Activated naive CD8-positive, alpha-beta T cell treated with anti-CD3 and anti-CD28 coated beads, Interleukin-2, amount 10 ng/mL, durations not matched to agents 7 days and 5 days (primary cell): ENCODE measurements around the gene DLX6. TPM values are rescaled to one million over a fixed set of nuclear protein-coding genes. Genes with fewer than 3 reads are reported as not detected.

Source experiments
- ATAC-seq: fragments of 150-1000 bp; cut with Tn5 transposase; one replicate; pipeline ENCODE4 v1.10.0; 2021; ENCODE audit warnings: low read depth, moderate library complexity
- POLR2A ChIA-PET: fragments of 350-600 bp; sonication (Branson Sonifier 250); formaldehyde crosslinking; loops from one replicate; lab custom pipeline; 2021; ENCODE audit warnings: antibody characterized with exemption; lab: Charles Lee
- DNase-seq: peaks from one replicate; pipeline ENCODE4 v3.0.0; 2021
- H3K27ac Mint-ChIP-seq: one replicate; pipeline ENCODE4 v1.8.0; 2022; ENCODE audit warnings: mild to moderate bottlenecking, mixed read lengths
- H3K27me3 Mint-ChIP-seq: one replicate; pipeline ENCODE4 v1.8.0; 2022; ENCODE audit warnings: mild to moderate bottlenecking, moderate library complexity, mixed read lengths
- H3K36me3 Mint-ChIP-seq: one replicate; pipeline ENCODE4 v1.8.0; 2021; ENCODE audit warnings: mild to moderate bottlenecking, mixed read lengths
- H3K4me1 Mint-ChIP-seq: one replicate; pipeline ENCODE4 v1.8.0; 2021; ENCODE audit warnings: mixed read lengths
- H3K4me3 Mint-ChIP-seq: one replicate; pipeline ENCODE4 v1.8.0; 2022; ENCODE audit warnings: mild to moderate bottlenecking, moderate library complexity, mixed read lengths
- H3K9me3 Mint-ChIP-seq: one replicate; pipeline ENCODE4 v1.8.0; 2021; ENCODE audit warnings: mixed read lengths
- total RNA-seq, 2 experiments: library from RNA; stranded (reverse); gene quantifications; one replicate each; pipeline ENCODE4 v1.2.3, GENCODE V29; 2021

DLX6 gene
- total RNA-seq, 2 experiments from 2014 or later: not detected

- ATAC-seq: no peak
- peaks cover 4% of the 10 kb centered on the region for H3K36me3 Mint-ChIP-seq
- peaks cover 6% of the 10 kb centered on the region for H3K9me3 Mint-ChIP-seq
- H3K27ac Mint-ChIP-seq: no peak overlapping the region
- POLR2A ChIA-PET: interaction anchor here (0.8 kb wide), 1 partner anchor 10 kb away, joined by 3 read pairs; no protein-coding TSS in a partner anchor
- peaks cover 1% of the 10 kb centered on the region for H3K4me1 Mint-ChIP-seq
- DNase-seq: no peak
- H3K27me3 Mint-ChIP-seq: peaks cover 97% of the 10 kb centered on the region
- no peak overlapping the region for H3K4me3 Mint-ChIP-seq
Observed at GRCh38 chr7:96998744-96999143, 6.6 kb upstream of the DLX6 start.

DNA sequence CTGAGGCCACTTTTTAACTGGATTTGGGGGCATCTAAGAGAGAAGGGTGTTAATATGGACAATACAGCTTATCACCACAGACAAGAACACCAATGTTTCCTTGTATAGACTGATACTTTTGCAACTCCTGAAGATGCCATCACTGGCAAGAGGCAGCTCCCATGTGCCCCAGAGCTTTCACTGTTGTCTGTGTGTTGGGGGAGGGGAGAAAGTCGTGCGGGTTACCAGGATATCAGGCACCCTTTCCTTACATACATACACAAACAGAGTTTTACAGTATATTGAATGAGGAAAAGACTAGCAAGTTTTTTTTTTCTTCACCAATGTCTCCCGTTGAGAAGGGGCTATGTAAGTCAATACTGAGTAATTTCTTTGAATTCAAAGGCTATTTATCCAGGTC lies 4.1 kb upstream of the DLX6 start:
- Mint-ChIP-seq H3K27me3 (peaks cover 90% of the 10 kb centered on the region), H3K36me3 (peaks cover 4% of the 10 kb centered on the region), H3K9me3 (peaks cover 6% of the 10 kb centered on the region), H3K4me3 (no peak overlapping the region), H3K27ac (no peak overlapping the region), H3K4me1 (peaks cover 8% of the 10 kb centered on the region)
- DNase-seq: no peak
- POLR2A ChIA-PET: no interaction called here
- no peak for ATAC-seq

GRCh38 chr7:97001656-97002554 lies 3.4 kb upstream of the DLX6 start:
- Mint-ChIP-seq H3K4me3 (no peak overlapping the region), H3K27ac (no peak overlapping the region), H3K9me3 (peaks cover 3% of the 10 kb centered on the region), H3K27me3 (peaks cover 87% of the 10 kb centered on the region), H3K4me1 (peaks cover 9% of the 10 kb centered on the region), H3K36me3 (peaks cover 4% of the 10 kb centered on the region)
- POLR2A ChIA-PET: no interaction called here
- ATAC-seq (no peak), DNase-seq (no peak)

GRCh38 chr7:97002555-97003261 lies 2.6 kb upstream of the DLX6 start:
- peaks cover 4% of the 10 kb centered on the region for H3K36me3 Mint-ChIP-seq
- peaks cover 3% of the 10 kb centered on the region for H3K9me3 Mint-ChIP-seq
- no peak for ATAC-seq
- POLR2A ChIA-PET: no interaction called here
- H3K27ac Mint-ChIP-seq: peak overlapping the region; percentile 28
- peaks cover 9% of the 10 kb centered on the region for H3K4me1 Mint-ChIP-seq
- no peak overlapping the region for H3K4me3 Mint-ChIP-seq
- H3K27me3 Mint-ChIP-seq: peaks cover 87% of the 10 kb centered on the region
- DNase-seq: no peak

- H3K27ac Mint-ChIP-seq: peak overlapping the region; percentile 7
- ATAC-seq (no peak), DNase-seq (peak; percentile 29)
- H3K4me3 Mint-ChIP-seq: peak overlapping the region; percentile 19
- peaks cover 9% of the 10 kb centered on the region for H3K4me1 Mint-ChIP-seq
- H3K36me3 Mint-ChIP-seq: peaks cover 4% of the 10 kb centered on the region
- H3K27me3 Mint-ChIP-seq: peaks cover 87% of the 10 kb centered on the region
- POLR2A ChIA-PET: no interaction called here
- H3K9me3 Mint-ChIP-seq: peaks cover 3% of the 10 kb centered on the region
Observed at GRCh38 chr7:97003262-97004246, 1.8 kb upstream of the DLX6 start.

- ATAC-seq (no peak), DNase-seq (no peak)
- H3K27me3 Mint-ChIP-seq: peaks cover 86% of the 10 kb centered on the region
- peaks cover 3% of the 10 kb centered on the region for H3K9me3 Mint-ChIP-seq
- peak overlapping the region; percentile 34 for H3K27ac Mint-ChIP-seq
- POLR2A ChIA-PET: interaction anchor here (0.6 kb wide), 1 partner anchor 23 kb away, joined by 4 read pairs; no protein-coding TSS in a partner anchor
- H3K4me3 Mint-ChIP-seq: peak overlapping the region; percentile 54
- no peaks in the 10 kb centered on the region for H3K36me3 Mint-ChIP-seq
- H3K4me1 Mint-ChIP-seq: peaks cover 9% of the 10 kb centered on the region
Observed at GRCh38 chr7:97004247-97005182, 838 bp upstream of the DLX6 start.

- H3K4me1 Mint-ChIP-seq: peaks cover 9% of the 10 kb centered on the region
- H3K36me3 Mint-ChIP-seq: no peaks in the 10 kb centered on the region
- H3K27ac Mint-ChIP-seq: no peak overlapping the region
- H3K9me3 Mint-ChIP-seq: peaks cover 3% of the 10 kb centered on the region
- ATAC-seq: peak; percentile 70
- peak overlapping the region; percentile 75 for H3K4me3 Mint-ChIP-seq
- H3K27me3 Mint-ChIP-seq: peaks cover 85% of the 10 kb centered on the region
- peak; percentile 74 for DNase-seq
- POLR2A ChIA-PET: no interaction called here
Observed at GRCh38 chr7:97006055-97006815, 882 bp downstream of the DLX6 start.

- ATAC-seq (no peak), DNase-seq (peak; percentile 45)
- Mint-ChIP-seq H3K4me1 (peaks cover 8% of the 10 kb centered on the region), H3K27me3 (peaks cover 85% of the 10 kb centered on the region), H3K9me3 (peaks cover 3% of the 10 kb centered on the region), H3K4me3 (peak overlapping the region; percentile 75), H3K27ac (no peak overlapping the region), H3K36me3 (peaks cover 1% of the 10 kb centered on the region)
- POLR2A ChIA-PET: no interaction called here
Observed at GRCh38 chr7:97006816-97007582, 1.6 kb downstream of the DLX6 start.

GRCh38 chr7:97007583-97007861 lies 2.2 kb downstream of the DLX6 start:
- Mint-ChIP-seq H3K4me3 (no peak overlapping the region), H3K27me3 (peaks cover 84% of the 10 kb centered on the region), H3K4me1 (peaks cover 8% of the 10 kb centered on the region), H3K27ac (no peak overlapping the region), H3K9me3 (peaks cover 3% of the 10 kb centered on the region), H3K36me3 (peaks cover 1% of the 10 kb centered on the region)
- POLR2A ChIA-PET: no interaction called here
- DNase-seq (no peak), ATAC-seq (no peak)

GRCh38 chr7:97008275-97008917 lies 3.0 kb downstream of the DLX6 start:
- DNase-seq (no peak), ATAC-seq (no peak)
- Mint-ChIP-seq H3K36me3 (peaks cover 1% of the 10 kb centered on the region), H3K27me3 (peaks cover 84% of the 10 kb centered on the region), H3K4me1 (peaks cover 8% of the 10 kb centered on the region), H3K27ac (no peak overlapping the region), H3K4me3 (no peak overlapping the region), H3K9me3 (no peaks in the 10 kb centered on the region)
- POLR2A ChIA-PET: interaction anchor here (0.9 kb wide), 1 partner anchor 10 kb away, joined by 3 read pairs; no protein-coding TSS in a partner anchor
